NT2/D1 (cell line): ENCODE measurements around the gene GSG1L2.

Source experiments
- SUZ12 ChIP-seq: IDR thresholded peaks from 2 replicates; pipeline ENCODE4 v1.6.1; 2011; ENCODE audit not compliant: insufficient read length, insufficient read depth; ENCODE audit errors: extremely low read depth
- ZNF274 ChIP-seq: IDR thresholded peaks from 2 replicates; pipeline ENCODE4 v1.6.1; 2011; ENCODE audit warnings: mild to moderate bottlenecking, low read depth, low read length

- no peak for TF ChIP-seq ZNF274
- no peak for TF ChIP-seq SUZ12
Observed at GRCh38 chr17:9784544-9784943, 37.3 kb downstream of the GSG1L2 start.
